Astrocyte (in vitro differentiated cells and primary cell): ENCODE measurements around the gene HNRNPF.

Source experiments
- EZH2 ChIP-seq: IDR thresholded peaks from 2 replicates; pipeline ENCODE4 v1.6.1; 2012; ENCODE audit warnings: mild to moderate bottlenecking, low read length, inconsistent platforms; ENCODE audit not compliant: insufficient read depth
- TF ChIP-seq, protein P1 (sequence below): IDR thresholded peaks from 2 replicates; pipeline ENCODE4 v1.5.1; 2011; ENCODE audit warnings: low read depth, mild to moderate bottlenecking, inconsistent platforms, low read length, moderate library complexity; ENCODE audit not compliant: insufficient read depth

DNA sequence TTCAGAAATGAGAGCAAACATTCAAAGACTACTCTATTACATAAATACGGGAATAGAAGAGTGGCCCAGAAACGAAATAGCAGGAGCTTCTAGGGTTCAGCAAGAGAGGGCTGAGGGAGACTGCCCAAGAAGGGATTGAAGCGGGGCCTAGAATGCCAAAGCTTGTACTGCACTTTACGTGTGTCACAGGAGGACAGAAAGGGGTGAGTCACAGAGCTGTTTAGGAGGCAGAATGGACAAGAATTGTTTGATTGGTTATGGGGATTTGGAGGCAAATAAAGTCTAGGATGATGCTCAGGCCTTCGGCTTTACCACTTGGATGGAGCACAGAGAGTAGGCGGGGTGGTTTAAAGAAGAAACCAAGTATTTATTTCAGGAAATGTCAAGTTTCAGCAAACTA is 48.9 kb downstream of the HNRNPF start:
- TF ChIP-seq, protein P1, sequence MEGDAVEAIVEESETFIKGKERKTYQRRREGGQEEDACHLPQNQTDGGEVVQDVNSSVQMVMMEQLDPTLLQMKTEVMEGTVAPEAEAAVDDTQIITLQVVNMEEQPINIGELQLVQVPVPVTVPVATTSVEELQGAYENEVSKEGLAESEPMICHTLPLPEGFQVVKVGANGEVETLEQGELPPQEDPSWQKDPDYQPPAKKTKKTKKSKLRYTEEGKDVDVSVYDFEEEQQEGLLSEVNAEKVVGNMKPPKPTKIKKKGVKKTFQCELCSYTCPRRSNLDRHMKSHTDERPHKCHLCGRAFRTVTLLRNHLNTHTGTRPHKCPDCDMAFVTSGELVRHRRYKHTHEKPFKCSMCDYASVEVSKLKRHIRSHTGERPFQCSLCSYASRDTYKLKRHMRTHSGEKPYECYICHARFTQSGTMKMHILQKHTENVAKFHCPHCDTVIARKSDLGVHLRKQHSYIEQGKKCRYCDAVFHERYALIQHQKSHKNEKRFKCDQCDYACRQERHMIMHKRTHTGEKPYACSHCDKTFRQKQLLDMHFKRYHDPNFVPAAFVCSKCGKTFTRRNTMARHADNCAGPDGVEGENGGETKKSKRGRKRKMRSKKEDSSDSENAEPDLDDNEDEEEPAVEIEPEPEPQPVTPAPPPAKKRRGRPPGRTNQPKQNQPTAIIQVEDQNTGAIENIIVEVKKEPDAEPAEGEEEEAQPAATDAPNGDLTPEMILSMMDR = no peak
- TF ChIP-seq EZH2 = no peak
